Neural progenitor cell (in vitro differentiated cells): ENCODE results near the gene GAR1.

Experiments
- EZH2 ChIP-seq: fragments of 200-600 bp; sonication (generic); IDR thresholded peaks from 2 replicates; pipeline ENCODE4 v1.6.1; 2017; ENCODE audit warnings: antibody characterized with exemption, mild to moderate bottlenecking, moderate library complexity
- TF ChIP-seq, protein P1 (sequence below): fragments of 200-600 bp; sonication (generic); IDR thresholded peaks from 2 replicates; pipeline ENCODE4 v1.5.1; 2017; ENCODE audit warnings: antibody characterized with exemption, mild to moderate bottlenecking

DNA sequence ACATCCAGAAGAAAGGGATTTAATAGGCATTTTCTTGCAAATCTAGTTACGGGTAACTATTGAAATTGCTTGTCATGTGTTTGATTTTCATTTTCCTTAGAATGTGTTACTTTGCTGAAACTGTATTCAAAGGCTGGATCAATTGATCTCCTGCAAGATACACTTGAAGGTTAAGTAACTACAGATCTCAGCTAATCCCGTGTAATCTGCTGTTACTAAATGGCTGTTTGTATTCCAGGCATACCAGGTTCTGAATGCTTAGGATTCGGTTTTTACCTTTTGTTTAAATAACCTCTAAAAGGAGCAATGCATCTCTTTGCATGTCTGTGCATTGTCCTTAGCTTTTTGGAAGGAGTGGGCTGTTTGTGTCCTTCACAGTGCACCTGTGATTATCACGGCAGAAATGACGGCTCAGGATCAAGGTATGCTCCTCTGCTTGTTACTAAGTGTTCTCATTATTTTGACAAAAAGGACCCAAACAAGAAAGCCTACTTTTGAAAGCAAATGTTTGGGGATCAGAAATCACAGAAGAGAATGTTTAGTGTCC, 32.4 kb downstream of the GAR1 start, which contains the start of gene LRIT3:
- TF ChIP-seq, protein P1, sequence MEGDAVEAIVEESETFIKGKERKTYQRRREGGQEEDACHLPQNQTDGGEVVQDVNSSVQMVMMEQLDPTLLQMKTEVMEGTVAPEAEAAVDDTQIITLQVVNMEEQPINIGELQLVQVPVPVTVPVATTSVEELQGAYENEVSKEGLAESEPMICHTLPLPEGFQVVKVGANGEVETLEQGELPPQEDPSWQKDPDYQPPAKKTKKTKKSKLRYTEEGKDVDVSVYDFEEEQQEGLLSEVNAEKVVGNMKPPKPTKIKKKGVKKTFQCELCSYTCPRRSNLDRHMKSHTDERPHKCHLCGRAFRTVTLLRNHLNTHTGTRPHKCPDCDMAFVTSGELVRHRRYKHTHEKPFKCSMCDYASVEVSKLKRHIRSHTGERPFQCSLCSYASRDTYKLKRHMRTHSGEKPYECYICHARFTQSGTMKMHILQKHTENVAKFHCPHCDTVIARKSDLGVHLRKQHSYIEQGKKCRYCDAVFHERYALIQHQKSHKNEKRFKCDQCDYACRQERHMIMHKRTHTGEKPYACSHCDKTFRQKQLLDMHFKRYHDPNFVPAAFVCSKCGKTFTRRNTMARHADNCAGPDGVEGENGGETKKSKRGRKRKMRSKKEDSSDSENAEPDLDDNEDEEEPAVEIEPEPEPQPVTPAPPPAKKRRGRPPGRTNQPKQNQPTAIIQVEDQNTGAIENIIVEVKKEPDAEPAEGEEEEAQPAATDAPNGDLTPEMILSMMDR, result no peak
- TF ChIP-seq EZH2, result no peak
